HCT116 (cell line): ENCODE data around the gene AOAH.

ENCODE experiments used
- CEBPB ChIP-seq: IDR thresholded peaks from 2 replicates; pipeline ENCODE4 v1.6.1; 2012; ENCODE audit warnings: low read depth
- CTCF ChIP-seq, 3 experiments: fragments of 200-600 bp in 1 of 3; sonication (generic) in 1 of 3; IDR thresholded peaks in 2 of 3; conservative IDR thresholded peaks in 1 of 3; 2 replicates each; pipeline ENCODE4 v1.5.1; 2012 to 2017; ENCODE audit warnings: low read depth in 2 of 3, low read length in 2 of 3, antibody characterized with exemption in 1 of 3, borderline replicate concordance in 1 of 3, control low read depth in 1 of 3, mild to moderate bottlenecking in 1 of 3, mixed read lengths in 1 of 3, mixed run types in 1 of 3, moderate library complexity in 1 of 3; ENCODE audit not compliant: insufficient read depth in 1 of 3
- ELF1 ChIP-seq: IDR thresholded peaks from 2 replicates; pipeline ENCODE4 v1.6.1; 2012; ENCODE audit warnings: low read depth, borderline replicate concordance
- EZH2 ChIP-seq: fragments of 200-600 bp; sonication (generic); IDR thresholded peaks from 2 replicates; pipeline ENCODE4 v1.6.1; 2017; ENCODE audit warnings: antibody characterized with exemption, mixed run types
- POLR2A ChIP-seq: IDR thresholded peaks from 2 replicates; pipeline ENCODE4 v1.7.0; 2011; ENCODE audit warnings: borderline replicate concordance; ENCODE audit not compliant: insufficient read depth, insufficient read length; ENCODE audit errors: extremely low read depth
- POLR2AphosphoS5 ChIP-seq: IDR thresholded peaks from 2 replicates; pipeline ENCODE4 v1.6.1; 2011; ENCODE audit warnings: mild to moderate bottlenecking, low read depth, low read length, moderate library complexity
- RAD21 ChIP-seq: IDR thresholded peaks from 2 replicates; pipeline ENCODE4 v1.6.1; 2012; ENCODE audit warnings: low read depth, mild to moderate bottlenecking
- REST ChIP-seq: IDR thresholded peaks from 2 replicates; pipeline ENCODE4 v1.6.1; 2012; ENCODE audit warnings: low read depth
- SIN3A ChIP-seq: IDR thresholded peaks from 2 replicates; pipeline ENCODE4 v1.6.1; 2012; ENCODE audit warnings: low read depth
- SP1 ChIP-seq: IDR thresholded peaks from 2 replicates; pipeline ENCODE4 v1.6.1; 2012; ENCODE audit warnings: low read depth
- ZBTB33 ChIP-seq: IDR thresholded peaks from 2 replicates; pipeline ENCODE4 v1.6.1; 2011; ENCODE audit warnings: mild to moderate bottlenecking, low read length, moderate library complexity; ENCODE audit not compliant: insufficient replicate concordance; ENCODE audit errors: extremely low read depth
- ZNF274 ChIP-seq: fragments of 200-500 bp; sonication (Bioruptor generic); IDR thresholded peaks from 2 replicates; pipeline ENCODE4 v1.6.1; 2014; ENCODE audit warnings: mild to moderate bottlenecking, low read depth, low read length, inconsistent platforms
- TF ChIP-seq, protein P1 (sequence below): IDR thresholded peaks from 2 replicates; pipeline ENCODE4 v1.6.1; 2012

- no peak for TF ChIP-seq POLR2A
- no peak for TF ChIP-seq CTCF (IDR thresholded peaks at IDR 0.05 in 2 of 3, conservative IDR thresholded peaks at IDR 0.05 in 1 of 3; ENCODE audit: borderline replicate concordance in 1 of 3, insufficient read depth in 1 of 3, low read depth in 2 of 3, low read length in 2 of 3)
- no peak for TF ChIP-seq ELF1
- no peak for TF ChIP-seq RAD21
- TF ChIP-seq, protein P1, sequence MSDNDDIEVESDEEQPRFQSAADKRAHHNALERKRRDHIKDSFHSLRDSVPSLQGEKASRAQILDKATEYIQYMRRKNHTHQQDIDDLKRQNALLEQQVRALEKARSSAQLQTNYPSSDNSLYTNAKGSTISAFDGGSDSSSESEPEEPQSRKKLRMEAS: no peak
- no peak for TF ChIP-seq ZNF274
- TF ChIP-seq SP1: no peak
- no peak for TF ChIP-seq CEBPB
- TF ChIP-seq ZBTB33: no peak
- TF ChIP-seq SIN3A: no peak
- TF ChIP-seq EZH2: no peak
- TF ChIP-seq POLR2AphosphoS5: no peak
- TF ChIP-seq REST: no peak
Measured at GRCh38 chr7:36762394-36762793, 38.1 kb upstream of the AOAH start.
